DMS 273 treated with DMSO at 0.1 percent for 48 hours (cell line): ENCODE results near the gene TMEM141.

Experiments
- DNase-seq: peaks from one replicate; lab custom pipeline; 2025; lab: John Stamatoyannopoulos, UW

The TMEM141 gene

DNA sequence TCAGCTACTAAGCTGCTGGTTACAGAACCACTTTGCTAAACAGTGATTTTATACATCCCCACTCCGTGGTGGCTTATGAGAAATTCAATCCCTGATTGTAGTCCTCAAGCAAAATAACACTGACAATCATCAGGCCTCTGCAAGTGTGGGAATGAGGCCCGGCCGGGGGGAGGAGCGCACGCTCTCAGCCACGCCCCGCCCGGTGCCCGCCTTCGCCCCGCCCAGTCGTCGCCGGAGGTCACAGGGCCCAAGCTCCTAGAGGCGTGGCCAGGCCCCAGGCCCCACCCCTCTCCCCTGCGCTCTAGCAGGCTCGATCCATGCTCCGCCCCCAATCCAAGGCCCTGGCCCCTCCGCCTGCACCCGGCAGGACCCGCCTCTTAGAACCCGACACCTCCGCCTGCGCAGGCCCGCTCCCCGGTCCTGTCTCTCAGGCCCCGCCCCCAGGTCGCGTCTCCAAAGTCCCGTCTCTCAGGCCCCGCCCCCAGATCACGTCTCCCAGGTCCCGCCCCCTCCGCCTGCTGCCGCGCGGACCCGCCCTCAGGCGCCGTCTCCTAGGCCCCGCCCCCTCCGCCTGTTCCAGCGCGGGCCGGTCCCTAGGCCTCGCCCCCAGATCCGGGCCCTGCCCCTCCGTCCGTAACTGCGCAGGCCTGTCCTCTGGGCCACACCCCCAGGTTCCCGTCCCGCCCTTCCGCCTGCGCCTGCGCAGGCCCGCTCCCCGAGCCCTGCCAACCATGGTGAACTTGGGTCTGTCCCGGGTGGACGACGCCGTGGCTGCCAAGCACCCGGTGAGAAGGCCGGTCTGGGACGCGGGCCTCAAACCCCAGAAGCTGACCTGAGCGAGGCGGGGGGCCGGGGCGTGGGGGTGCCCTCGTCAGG, at the start of gene TMEM141:
TSS of gene TMEM141 (plus strand) at position 705 of the 876 bp plus-strand sequence. CDS start at position 732, 27 bp downstream.
- DNase-seq, result peak; percentile 95

DNA sequence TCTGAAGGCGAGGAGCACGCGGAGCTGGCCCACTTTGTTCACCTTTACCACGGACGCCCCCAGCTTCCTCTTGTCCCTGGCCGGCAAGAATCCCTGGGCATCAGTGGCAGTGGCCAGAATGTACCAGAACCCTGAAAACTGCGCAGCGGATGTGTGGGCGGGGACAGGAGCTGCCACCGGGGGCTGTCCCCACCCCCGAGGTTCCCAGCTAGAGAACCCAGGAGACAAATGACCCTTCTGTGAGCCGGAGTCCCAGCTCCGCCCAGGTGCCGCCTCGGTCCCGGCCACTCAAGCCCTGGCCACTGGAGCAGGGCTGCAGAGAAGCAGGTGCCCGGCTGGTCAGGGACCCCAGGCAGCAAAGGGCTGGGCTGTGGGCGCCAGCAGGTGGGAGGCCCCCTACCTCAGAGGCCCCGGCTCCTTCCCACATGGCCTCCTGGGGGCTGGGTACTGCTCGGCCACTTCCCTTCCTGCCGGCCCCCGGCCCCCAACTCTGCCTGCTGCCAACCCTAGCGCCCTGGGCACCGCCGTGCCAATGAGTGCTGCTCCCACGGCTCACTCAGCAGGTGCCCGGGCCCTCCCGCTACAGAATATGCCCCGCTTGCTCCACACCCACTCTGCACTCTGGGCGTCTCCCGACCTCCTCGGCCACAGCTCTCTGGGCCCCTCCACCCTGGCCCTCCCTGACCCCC, 49.1 kb upstream of the TMEM141 start:
- no peak for DNase-seq

DNA sequence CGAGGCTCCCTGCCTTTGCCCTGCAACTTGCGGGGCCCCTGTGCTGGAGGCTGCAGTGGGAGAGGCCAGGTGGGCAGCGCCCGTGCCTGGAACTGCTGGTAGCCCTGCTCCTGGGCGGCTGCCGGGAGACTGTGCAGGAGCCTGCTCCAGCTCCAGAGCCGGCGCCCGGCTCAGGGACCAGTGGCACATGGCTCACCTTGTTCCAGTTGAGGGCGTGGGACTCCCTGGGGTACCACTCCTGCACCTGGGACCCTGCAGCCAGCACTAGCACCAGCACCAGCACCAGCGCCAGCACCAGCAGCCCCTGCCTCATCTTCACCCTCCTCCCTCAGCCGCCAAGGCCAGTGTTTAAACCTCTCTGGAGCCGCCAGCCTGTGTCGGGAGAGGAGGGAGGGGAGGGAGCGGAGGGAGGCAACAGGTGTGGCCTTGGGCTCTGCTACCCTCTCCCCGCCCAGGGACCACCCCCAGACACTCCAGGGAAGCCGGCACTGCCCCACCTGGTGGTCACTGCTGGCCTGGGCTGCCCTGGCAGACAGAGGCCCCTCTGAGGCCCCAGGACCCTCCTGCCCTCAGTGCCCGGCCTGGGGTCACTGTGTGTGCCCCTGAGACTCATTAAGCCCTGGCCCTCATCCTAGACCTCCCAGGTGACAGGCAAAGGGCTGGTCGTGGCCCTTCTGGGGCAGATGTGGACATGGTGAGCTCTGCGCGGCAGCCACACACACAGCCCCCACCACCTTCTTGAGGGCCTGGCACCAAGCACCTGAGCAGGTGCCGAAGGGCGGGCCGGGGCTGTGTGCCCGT, 48.4 kb upstream of the TMEM141 start, which contains the start of gene LCN10:
TSS of gene LCN10 (minus strand) at position 350 of the 801 bp plus-strand sequence. CDS start at position 313, 37 bp downstream.
- no peak for DNase-seq

DNA sequence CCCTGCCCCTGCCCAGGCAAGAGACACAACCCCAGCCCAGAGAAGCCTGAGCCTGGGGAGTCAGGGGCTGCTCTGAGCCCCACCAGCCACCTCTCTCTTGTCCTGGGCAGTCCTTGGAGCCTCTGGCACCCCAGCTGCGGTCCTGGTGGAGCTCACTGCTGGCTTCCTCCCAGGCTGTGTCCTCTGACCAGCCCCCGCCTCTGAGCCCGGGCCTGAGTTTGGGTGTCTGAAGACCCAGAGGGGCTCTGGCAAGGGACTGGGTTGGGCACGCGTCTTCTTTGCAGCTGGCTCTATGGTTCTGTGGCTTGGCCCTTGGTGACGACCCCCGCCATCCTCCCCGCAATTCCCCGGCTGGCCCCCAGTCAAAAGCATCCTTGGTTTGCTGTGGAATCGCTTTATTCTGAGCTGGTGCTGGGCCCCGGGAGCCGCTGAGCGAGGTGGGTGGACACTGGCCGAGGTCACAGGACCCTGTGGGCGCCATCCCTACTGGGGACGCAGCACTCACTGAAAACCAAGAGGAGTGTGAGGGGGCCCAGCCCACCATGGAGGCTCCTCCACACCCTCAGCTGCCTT, 47.4 kb upstream of the TMEM141 start:
- DNase-seq, result no peak

DNA sequence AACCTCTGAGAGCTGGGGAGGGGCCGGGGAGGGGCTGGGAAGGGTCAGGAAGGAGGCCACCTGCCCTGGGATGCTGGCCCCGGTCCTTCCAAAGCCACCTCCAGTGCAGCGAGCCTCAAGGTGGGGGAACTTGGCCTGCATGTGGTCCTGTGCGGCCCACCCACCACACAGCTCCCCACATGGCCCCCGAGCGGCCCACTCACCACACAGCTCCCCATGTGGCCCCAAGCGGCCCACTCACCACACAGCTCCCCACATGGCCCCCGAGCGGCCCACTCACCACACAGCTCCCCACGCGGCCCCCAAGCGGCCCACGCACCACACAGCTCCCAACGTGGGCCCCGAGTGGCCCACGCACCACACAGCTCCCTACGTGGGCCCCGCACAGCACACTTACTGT, 46.4 kb upstream of the TMEM141 start:
- DNase-seq, result no peak

DNA sequence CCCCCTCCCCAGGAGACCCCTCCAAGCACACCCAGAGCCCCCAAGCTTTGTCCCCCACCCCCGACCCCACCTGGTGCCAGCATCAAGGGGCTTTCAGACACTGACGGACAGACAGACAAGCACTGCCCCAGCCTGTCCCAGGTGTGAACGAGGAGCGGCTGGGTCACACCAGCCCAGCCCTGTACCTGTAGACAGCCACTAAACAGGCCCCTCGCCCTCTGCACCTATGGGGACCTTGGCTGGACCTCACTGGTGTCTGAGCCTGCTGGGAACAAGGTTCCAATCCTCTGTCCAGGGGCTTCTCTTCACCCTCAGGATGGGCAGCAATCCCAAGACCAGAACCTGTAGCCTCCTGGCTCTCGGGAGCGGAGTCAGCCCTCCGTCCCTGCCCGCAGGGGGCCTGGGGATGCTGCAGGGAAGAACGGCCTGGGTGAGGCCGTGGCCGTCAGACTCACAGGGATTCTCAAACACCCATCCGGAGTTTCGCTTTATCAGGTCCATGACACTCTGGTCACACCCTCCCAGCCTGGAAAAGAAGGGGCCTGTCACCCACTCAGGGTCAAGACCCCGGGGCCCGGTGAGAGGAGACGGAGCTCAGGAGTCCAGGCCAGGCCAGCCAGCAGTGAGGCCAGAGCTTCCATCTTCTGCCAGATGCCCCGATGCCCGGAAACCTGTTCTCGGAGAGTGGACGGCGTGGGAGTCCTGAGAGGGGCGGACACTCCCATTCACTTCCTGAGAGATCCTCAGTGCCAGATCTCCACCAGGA, 45.6 kb upstream of the TMEM141 start:
- DNase-seq, result no peak

DNA sequence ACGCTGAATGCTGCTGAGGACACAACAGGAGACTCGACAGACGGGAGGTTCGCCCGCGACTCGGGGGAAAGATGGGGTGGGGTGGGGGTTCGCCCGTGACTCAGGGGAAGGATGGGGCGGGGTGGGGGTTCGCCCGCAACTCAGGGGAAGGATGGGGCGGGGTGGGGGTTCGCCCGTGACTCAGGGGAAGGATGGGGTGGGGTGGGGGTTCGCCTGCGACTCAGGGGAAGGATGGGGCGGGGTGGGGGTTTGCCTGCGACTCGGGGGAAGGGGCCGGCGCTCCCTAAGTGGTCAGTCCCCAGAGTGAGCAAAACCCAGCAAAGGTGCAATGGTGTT, 45.0 kb upstream of the TMEM141 start:
- no peak for DNase-seq

DNA sequence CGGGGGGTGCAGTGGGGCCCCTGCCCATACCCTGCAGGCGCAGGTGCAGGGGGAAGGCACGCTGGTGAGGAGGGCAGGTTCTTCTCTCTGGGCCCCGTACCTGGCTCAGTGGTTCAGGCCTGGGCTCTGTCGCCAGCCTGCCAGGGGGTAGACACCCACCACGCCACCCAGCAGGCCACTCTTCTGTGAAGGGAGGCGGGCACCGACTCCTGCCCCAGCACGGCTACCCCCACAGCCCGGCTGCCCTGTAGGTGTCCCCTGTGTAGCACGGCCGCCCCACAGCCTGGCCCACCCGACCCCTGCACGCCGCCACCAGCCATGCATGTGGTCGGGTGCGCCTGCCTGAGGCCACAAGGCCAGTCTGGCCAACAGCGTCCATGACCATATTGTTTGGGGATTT, 44.5 kb upstream of the TMEM141 start:
- no peak for DNase-seq

DNA sequence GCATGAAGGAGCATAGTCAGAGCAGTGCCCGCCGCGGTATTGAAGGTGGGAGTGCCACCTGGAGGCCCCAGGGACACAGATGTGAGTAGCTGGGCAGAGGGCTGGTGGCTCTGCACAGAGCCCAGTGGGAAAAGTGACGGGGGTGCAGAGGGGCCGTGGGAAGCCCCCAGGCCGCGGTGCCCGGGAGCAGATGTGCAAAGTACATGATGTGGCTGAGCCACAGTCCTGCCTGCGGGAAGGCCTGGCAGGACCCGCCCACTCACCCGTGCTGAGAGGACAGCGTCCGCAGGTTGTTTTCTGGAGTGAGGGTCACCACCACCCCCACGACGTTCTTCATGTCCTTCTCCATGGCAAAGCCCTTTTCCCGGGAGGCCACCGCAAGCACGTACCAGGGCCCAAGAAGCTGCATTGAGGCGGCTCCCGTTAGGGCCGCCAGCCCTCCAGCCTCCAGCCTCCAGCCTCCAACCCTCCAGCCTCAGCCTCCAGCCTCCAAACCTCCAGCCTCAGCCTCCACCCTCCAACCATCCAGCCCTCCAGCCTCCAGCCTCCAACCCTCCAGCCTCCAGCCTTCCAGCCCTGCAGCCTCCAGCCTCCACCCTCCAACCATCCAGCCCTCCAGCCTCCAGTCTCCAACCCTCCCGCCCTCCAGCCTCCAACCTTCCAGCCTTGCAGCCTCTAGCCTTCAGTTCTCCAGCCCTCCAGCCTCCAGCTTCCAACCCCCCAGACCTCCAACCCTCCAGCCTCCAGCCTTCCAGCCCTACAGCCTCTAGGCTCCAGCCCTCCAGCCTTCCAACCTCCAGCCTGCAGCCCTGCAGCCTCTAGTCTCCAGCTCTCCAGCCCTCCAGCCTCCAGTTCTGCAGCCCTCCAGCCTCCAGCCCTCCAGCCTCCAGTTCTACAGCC, 43.7 kb upstream of the TMEM141 start:
- no peak for DNase-seq

DNA sequence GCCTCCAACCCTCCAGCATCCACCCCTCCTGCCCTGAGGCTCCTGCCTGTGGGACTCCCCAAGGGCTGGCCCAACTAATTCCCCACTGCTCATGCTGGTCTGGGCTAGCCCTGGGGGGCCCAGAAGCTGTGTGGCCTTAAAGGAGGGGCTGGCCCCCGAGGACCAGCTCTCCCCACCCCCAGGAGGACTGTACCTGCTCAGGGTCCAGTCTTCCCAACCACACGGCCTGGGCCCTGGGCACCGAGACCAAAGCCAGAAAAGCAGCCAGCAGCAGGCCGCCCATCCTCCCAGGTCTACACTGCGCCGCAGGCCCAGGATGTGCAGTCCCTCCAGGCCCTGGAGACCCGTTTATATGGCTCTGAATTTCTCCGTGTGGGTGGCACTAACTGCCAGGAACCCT, 42.9 kb upstream of the TMEM141 start, which contains the start of gene LCN6:
TSS of gene LCN6 (minus strand) at position 325 of the 400 bp plus-strand sequence. CDS start at position 283, 42 bp downstream.
- no peak for DNase-seq

DNA sequence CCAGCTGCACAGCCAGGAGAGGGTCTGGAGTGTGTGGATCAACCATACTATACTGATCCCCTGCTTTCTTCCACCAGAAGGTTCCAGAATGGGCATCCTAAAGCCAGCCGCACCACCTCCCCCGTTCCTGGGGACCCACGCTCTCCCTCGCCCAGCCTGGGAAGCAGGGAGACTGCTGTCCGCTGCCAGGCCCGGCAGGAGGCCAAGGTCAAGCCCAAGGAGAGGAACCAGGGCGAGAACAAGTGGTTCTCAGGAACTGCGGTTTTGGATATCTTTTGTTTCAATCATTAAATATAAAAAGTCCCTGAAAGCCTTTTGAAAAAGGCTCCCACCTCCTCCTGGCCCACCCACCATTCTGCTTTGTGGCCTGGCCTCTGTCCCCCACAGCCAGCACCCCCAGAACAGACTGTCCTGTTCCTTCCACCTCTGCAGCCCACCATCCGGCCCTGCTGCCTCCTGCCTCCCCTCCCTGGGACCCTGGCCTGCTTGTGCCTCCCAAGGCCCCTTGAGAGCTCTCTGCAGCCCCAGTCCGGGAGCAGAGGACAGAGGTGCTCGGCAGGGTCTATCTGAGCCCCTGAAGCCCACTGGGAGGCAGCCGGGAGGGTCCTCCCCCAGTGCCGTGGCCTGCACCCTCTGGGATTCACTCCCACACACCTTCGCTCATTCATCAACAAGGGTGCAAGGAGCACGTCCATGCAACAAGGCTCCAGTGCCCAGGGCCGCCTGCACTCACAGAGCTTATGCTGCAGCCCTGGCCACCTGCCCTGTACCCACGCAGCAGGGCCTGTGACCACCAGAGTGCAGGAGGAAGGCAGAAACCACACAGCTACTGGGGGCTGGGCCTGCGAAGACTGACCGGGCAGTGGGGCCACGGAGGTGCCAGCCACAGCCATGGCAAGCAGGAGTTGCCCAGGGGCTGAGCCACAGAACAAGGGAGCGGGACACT, 42.2 kb upstream of the TMEM141 start:
- no peak for DNase-seq

DNA sequence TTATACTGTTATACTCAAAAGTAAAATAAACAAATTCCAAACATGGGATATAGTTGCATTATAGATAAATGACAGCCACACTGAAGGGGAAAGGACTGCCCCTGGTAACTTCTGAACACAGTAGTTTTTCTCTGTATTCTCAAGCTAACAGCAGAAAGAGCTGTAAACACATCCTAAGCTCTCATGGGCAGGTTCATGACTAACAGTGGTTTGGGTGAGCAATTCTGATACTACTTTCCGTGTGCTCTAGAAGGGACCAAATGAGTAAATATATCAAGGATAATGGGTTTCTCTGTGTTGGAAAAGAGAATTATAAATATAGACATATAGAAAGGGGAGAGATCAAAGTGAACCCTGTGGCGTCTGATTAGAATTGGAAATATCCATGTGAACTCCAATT, 40.6 kb upstream of the TMEM141 start:
- DNase-seq, result no peak

DNA sequence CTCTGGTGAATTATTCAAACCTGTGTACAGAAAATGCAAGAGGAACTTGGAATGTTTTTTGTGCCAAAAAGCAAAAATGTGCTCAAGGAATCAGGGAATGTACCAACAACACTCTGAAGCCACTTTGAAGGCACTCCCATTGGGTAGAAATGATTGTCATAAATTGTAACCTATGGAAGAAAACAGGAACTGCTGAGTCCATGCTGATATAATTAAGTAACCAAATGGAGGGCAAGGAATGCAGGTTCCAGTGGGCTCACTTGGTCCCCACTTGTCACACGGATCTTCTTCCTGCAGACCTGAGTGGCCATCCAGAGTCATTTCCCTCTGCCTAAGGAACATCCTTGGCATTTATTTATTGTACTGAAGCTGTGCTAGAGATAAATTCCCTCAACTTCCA, 39.9 kb upstream of the TMEM141 start:
- no peak for DNase-seq

DNA sequence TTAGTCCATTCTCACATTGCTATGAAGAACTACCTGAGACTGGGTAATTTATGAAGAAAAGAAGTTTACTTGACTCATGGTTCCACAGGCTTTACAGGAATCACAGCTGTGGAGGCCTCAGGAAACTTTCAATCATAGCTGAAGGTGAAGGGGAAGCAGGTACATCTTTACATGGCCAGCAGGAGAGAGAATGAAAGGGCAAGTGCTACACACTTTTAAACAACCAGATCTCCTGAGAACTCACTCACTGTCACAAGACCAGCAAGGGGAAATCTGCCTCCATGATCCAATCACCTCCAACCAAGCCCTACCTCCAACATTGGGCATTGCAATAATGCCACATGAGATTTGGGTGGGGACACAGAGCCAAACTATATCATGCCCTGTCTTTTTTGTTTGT, 39.3 kb upstream of the TMEM141 start:
- DNase-seq, result no peak

DNA sequence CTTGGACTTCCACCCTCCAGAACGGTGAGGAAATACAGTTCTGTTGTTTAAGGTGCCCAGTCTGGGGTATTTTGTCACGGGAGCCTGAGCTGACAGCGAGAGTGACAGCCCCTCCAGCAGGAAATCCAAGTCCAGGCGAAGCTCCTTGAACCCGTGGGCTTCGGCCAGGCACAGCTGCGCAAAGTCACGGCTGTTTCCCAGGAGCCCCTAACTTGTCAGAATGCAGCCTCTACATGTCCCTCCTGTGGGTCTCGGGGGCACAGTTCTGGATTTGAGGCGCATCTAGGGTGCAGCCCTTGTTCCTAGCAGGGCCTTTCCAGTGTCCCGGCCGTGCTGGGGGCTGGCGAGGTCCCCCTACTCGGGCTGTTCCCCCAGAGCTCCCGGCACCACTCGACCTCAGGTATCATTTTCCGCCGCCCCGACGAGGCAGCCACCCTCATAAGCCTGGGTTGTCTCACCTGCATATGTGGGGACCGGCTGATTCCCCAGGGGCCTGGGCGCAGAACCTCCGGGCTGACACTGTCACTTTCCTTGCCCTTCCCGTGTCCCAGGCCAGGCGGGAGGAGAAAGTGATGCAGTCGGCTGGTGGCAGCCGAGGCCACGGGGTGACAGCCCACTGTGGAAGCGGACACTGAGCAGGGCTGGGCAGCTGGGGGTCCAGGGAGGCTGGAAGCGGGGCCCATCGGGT, 37.6 kb upstream of the TMEM141 start:
- no peak for DNase-seq

DNA sequence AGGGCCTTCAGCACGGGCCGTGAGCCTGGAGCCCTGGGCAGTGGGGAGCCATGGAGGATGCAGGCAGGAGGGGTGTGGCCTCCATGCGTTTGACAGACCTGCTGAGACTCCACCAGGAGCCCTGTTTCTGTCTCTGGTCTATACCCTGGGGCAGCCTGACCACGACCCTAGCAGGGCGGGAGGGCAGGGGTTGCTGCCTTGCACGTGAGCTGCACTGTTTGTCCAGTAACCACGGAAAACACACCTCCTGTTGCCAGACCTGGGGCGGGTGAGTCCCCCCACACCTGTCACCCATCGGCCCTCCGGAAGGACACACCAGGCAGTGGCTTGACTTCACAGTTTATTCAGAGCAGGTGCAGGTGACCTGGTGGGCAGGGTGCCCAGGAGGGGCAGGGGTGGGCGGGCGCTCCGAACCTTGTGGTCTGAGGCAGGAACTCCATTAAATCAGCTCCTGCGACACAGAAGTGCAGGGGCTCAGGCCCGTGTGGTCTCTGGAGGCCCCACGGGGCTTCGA, 37.0 kb upstream of the TMEM141 start:
- DNase-seq, result no peak

DNA sequence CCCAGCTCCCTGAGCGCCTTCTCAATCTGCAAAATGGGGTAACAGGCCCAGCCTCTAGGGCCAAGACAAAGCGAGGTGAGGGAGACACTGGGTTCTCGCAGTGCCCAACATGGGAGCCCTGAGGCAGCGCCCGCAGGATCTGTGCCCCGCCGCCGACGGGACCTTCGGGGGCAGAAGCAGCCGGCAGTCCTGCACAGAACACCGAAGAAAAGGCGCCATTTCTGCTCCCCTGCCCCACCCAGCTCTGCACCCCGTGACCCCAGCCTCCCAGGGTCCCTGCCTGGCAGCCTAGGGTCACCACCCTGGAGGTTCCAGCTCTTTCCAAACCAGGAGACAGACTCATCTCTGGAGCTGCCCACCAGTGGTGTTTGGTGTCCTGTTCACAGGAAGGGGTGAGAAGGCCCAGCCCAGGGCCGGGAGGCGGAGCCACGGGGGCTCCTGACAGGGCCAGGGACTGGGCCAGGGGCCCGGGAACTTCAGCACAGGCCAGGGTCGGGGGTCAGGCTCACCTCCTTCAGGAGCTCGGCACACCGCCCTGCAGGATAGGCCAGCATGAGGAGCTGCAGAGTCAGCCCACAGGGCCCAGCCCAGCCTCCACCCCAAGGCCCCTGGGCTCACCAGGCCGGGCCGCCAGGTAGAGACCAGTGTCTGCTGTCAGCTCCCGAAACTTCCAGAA, 36.4 kb upstream of the TMEM141 start:
- DNase-seq, result no peak
